OCI-LY3 (cell line): ENCODE measurements around the gene WDR20.

Experiments
- EZH2phosphoT487 ChIP-seq: fragments of 200-600 bp; shearing (Covaris generic); IDR thresholded peaks from 2 replicates; pipeline ENCODE4 v1.6.1; 2018; ENCODE audit warnings: antibody characterized with exemption, mixed run types, low read depth
- TF ChIP-seq, protein P1 (sequence below): fragments of 200-600, 300-600 bp; sonication (generic); IDR thresholded peaks from 2 replicates; pipeline ENCODE4 v1.5.1; 2014; ENCODE audit warnings: antibody characterized with exemption, low read length, low read depth

DNA sequence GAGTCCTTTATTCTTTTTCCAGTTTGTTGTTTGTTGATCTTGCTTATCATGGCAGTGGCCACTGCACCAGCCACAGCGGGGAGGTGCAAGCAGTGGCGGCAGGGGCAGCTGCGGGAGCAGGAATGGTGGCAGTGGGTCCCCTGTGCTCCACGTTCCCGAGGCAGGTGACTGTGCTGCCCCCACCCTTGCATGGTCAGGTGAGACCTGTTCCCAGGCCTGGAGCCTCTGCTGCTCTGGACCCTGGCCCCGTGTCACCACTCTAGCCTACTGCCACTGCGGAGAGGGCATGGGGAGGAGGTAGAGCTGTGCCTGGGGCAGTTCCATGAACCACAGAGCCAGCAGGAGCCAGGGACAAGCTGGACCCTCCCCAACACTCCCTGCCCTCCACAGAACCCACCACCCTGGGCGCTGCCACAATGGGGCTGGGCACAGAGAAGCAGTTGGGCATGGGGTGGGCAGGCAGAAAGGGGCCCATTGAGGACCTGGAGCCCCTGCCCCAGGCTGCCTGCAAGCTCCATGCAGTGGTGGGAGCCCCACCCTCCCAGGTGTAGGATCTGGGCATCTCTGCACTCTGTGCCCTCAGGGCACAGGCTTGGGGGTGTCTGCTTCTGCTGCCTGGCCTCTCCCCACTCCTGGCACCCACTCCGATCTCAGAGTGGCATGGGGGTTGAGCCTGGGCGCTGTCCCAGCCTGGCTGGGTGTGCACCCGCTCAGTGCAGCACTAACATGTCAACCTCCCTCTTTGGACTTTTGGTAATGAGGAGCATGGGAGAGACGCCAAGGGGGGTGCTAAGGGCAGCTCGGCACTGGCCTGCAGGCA, 23.1 kb upstream of the WDR20 start:
- TF ChIP-seq, protein P1, sequence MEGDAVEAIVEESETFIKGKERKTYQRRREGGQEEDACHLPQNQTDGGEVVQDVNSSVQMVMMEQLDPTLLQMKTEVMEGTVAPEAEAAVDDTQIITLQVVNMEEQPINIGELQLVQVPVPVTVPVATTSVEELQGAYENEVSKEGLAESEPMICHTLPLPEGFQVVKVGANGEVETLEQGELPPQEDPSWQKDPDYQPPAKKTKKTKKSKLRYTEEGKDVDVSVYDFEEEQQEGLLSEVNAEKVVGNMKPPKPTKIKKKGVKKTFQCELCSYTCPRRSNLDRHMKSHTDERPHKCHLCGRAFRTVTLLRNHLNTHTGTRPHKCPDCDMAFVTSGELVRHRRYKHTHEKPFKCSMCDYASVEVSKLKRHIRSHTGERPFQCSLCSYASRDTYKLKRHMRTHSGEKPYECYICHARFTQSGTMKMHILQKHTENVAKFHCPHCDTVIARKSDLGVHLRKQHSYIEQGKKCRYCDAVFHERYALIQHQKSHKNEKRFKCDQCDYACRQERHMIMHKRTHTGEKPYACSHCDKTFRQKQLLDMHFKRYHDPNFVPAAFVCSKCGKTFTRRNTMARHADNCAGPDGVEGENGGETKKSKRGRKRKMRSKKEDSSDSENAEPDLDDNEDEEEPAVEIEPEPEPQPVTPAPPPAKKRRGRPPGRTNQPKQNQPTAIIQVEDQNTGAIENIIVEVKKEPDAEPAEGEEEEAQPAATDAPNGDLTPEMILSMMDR, result no peak
- no peak for TF ChIP-seq EZH2phosphoT487
